Measurements from ENCODE around the gene PCYT1A. TPM values are rescaled to one million over a fixed set of nuclear protein-coding genes. Genes with fewer than 3 reads are reported as not detected.

Gene PCYT1A
- total and polyA plus RNA-seq, 2 experiments from 2014 or later: 38.3 to 96.3 TPM

- 63 to 66% methylated on average over 9 of the region's 9 CpGs for WGBS, 2 experiments (ENCODE audit: low coverage in 1 of 2, low lambda C conversion rate in 2 of 2, missing lambda C conversion rate in 2 of 2)
- H3K79me2 ChIP-seq (ENCODE audit: insufficient read depth): no peaks in the 10 kb centered on the region
- H3K9me3 ChIP-seq (ENCODE audit: low read depth): no peaks in the 10 kb centered on the region
These were observed 107.2 kb downstream of the PCYT1A start for GRCh38 chr3:196180346-196180745.

More at GRCh38 chr3:196180346-196180745, 107.2 kb downstream of the PCYT1A start:
- H3K27me3 ChIP-seq (replicated peaks; ENCODE audit: insufficient read depth): no peaks in the 10 kb centered on the region
- H3K36me3 ChIP-seq (ENCODE audit: low read depth): no peaks in the 10 kb centered on the region
- H3K27ac ChIP-seq: no peak overlapping the region
- no peak overlapping the region for H3K9ac ChIP-seq
- TF ChIP-seq EZH2 (IDR thresholded peaks at IDR 0.05; ENCODE audit: insufficient read depth, poor library complexity, severe bottlenecking): no peak
- no peak overlapping the region for H3K4me2 ChIP-seq (ENCODE audit: unreplicated experiment)
- H4K20me1 ChIP-seq (ENCODE audit: insufficient read depth): no peaks in the 10 kb centered on the region
- H3K4me3 ChIP-seq: no peak overlapping the region
- H2AFZ ChIP-seq: no peak overlapping the region
- no peak for DNase-seq
- no peaks in the 10 kb centered on the region for H3F3A ChIP-seq (ENCODE audit: insufficient read depth)
- in situ Hi-C loops (cut with MboI): no loop called here
- H3K4me1 ChIP-seq (ENCODE audit: insufficient read depth): no peaks in the 10 kb centered on the region
- no peaks in the 10 kb centered on the region for H3K9me2 ChIP-seq (ENCODE audit: insufficient read depth)

Small RNAs within 50 kb of the gene (small RNA-seq; reads per million reads assigned to genes)
- gene AC069257.2 (ENCODE audit: low read depth, low replicate concordance) (not detected), gene RF00019 (ENCODE audit: low read depth, low replicate concordance) (not detected)

Other genes with a start within 250 kb of the PCYT1A start
- 106 and 107 TPM in 2 replicates for gene TFRC, start 205.6 kb downstream of the PCYT1A start, total RNA-seq (2014; rRNA removed; shearing (Covaris generic))
- gene TFRC, start 205.6 kb downstream of the PCYT1A start, polyA plus RNA-seq (2016; fragmentation: Nextera tagmentation; extraction: Ambion mirVana): 64.1 and 64.6 TPM in 2 replicates
- gene ZDHHC19, start 76.3 kb downstream of the PCYT1A start, total RNA-seq (2014; rRNA removed; shearing (Covaris generic)): not detected in 2 replicates
- not detected in 2 replicates for gene ZDHHC19, start 76.3 kb downstream of the PCYT1A start, polyA plus RNA-seq (2016; fragmentation: Nextera tagmentation; extraction: Ambion mirVana)
- gene SLC51A, start 71.2 kb downstream of the PCYT1A start, total RNA-seq (2014; rRNA removed; shearing (Covaris generic)): not detected in 2 replicates
- gene SLC51A, start 71.2 kb downstream of the PCYT1A start, polyA plus RNA-seq (2016; fragmentation: Nextera tagmentation; extraction: Ambion mirVana): 3.4 and 6.0 TPM in 2 replicates
- gene DYNLT2B, start 30.5 kb upstream of the PCYT1A start, total RNA-seq (2014; rRNA removed; shearing (Covaris generic)): 9.6 and 47.8 TPM in 2 replicates
- gene DYNLT2B, start 30.5 kb upstream of the PCYT1A start, polyA plus RNA-seq (2016; fragmentation: Nextera tagmentation; extraction: Ambion mirVana): 39.7 and 42.4 TPM in 2 replicates
- not detected in 2 replicates for gene TM4SF19, start 50.7 kb upstream of the PCYT1A start, total RNA-seq (2014; rRNA removed; shearing (Covaris generic))
- gene TM4SF19, start 50.7 kb upstream of the PCYT1A start, polyA plus RNA-seq (2016; fragmentation: Nextera tagmentation; extraction: Ambion mirVana): not detected in 2 replicates
- 13.9 and 19.1 TPM in 2 replicates for gene UBXN7, start 144.7 kb upstream of the PCYT1A start, total RNA-seq (2014; rRNA removed; shearing (Covaris generic))
- gene UBXN7, start 144.7 kb upstream of the PCYT1A start, polyA plus RNA-seq (2016; fragmentation: Nextera tagmentation; extraction: Ambion mirVana): 38.7 and 40.2 TPM in 2 replicates
- 12.3 and 14.2 TPM in 2 replicates for gene RNF168, start 216.0 kb upstream of the PCYT1A start, total RNA-seq (2014; rRNA removed; shearing (Covaris generic))
- 13.6 and 14.2 TPM in 2 replicates for gene RNF168, start 216.0 kb upstream of the PCYT1A start, polyA plus RNA-seq (2016; fragmentation: Nextera tagmentation; extraction: Ambion mirVana)
- gene SMCO1, start 227.6 kb upstream of the PCYT1A start, total RNA-seq (2014; rRNA removed; shearing (Covaris generic)): not detected in 2 replicates
- not detected in 2 replicates for gene SMCO1, start 227.6 kb upstream of the PCYT1A start, polyA plus RNA-seq (2016; fragmentation: Nextera tagmentation; extraction: Ambion mirVana)

Measured in GM23248 (cell line).